Activated naive CD4-positive, alpha-beta T cell treated with anti-CD3 and anti-CD28 coated beads for 36 hours (primary cell): ENCODE results near the gene NOX4. TPM values are rescaled to one million over a fixed set of nuclear protein-coding genes. Genes with fewer than 3 reads are reported as not detected.
"Not testable (repeated sequence)": the region's sequence is repeated elsewhere in the genome, so short reads cannot be mapped to it uniquely, and the experiment has no call there.

Experiments
- CTCF ChIA-PET: fragments of 350-600 bp; sonication (Branson Sonifier 250); formaldehyde crosslinking; loops from one replicate; lab custom pipeline; 2021; ENCODE audit warnings: antibody characterized with exemption; lab: Charles Lee
- DNase-seq: peaks from one replicate; pipeline ENCODE4 v3.0.0-alpha.2; 2020
- H3K27ac Mint-ChIP-seq: one replicate; pipeline ENCODE4 v1.8.0; 2021; ENCODE audit warnings: mild to moderate bottlenecking, mixed read lengths
- H3K27me3 Mint-ChIP-seq: one replicate; pipeline ENCODE4 v1.8.0; 2021; ENCODE audit warnings: low read depth, mixed read lengths
- H3K36me3 Mint-ChIP-seq: one replicate; pipeline ENCODE4 v1.8.0; 2021; ENCODE audit warnings: low read depth, mixed read lengths
- H3K4me1 Mint-ChIP-seq: one replicate; pipeline ENCODE4 v1.8.0; 2021; ENCODE audit warnings: low read depth, mixed read lengths
- H3K4me3 Mint-ChIP-seq: one replicate; pipeline ENCODE4 v1.8.0; 2021; ENCODE audit warnings: mild to moderate bottlenecking, moderate library complexity, mixed read lengths
- H3K9me3 Mint-ChIP-seq: one replicate; pipeline ENCODE4 v1.8.0; 2021; ENCODE audit warnings: mixed read lengths
- intact Hi-C: fragments of 100-400 bp; cut with micrococcal nuclease; formaldehyde crosslinking; loops from one replicate; pipeline ENCODE4 v1.15.1; 2023
- total RNA-seq, 2 experiments: library from RNA; stranded (reverse); gene quantifications; one replicate each; pipeline ENCODE4 v1.2.3, GENCODE V29; 2021

NOX4 gene
- total RNA-seq, 2 experiments from 2014 or later: not detected

GRCh38 chr11:89321401-89321800 is 169.8 kb downstream of the NOX4 start:
- H3K36me3 Mint-ChIP-seq: no peaks in the 10 kb centered on the region
- H3K27me3 Mint-ChIP-seq: no peaks in the 10 kb centered on the region
- intact Hi-C loops: no loop called here
- H3K4me1 Mint-ChIP-seq: no peaks in the 10 kb centered on the region
- peaks cover 2% of the 10 kb centered on the region for H3K9me3 Mint-ChIP-seq
- no peak overlapping the region for H3K4me3 Mint-ChIP-seq
- no peak for DNase-seq
- CTCF ChIA-PET: no interaction called here
- H3K27ac Mint-ChIP-seq: no peak overlapping the region

- H3K27ac Mint-ChIP-seq, H3K4me1 Mint-ChIP-seq, DNase-seq, H3K36me3 Mint-ChIP-seq, H3K27me3 Mint-ChIP-seq, intact Hi-C loops, CTCF ChIA-PET, H3K4me3 Mint-ChIP-seq, H3K9me3 Mint-ChIP-seq: not testable (repeated sequence)
Observed at GRCh38 chr11:89310607-89311006, 180.6 kb downstream of the NOX4 start.

- H3K4me3 Mint-ChIP-seq, DNase-seq, H3K9me3 Mint-ChIP-seq, H3K4me1 Mint-ChIP-seq, H3K27ac Mint-ChIP-seq, H3K27me3 Mint-ChIP-seq, H3K36me3 Mint-ChIP-seq, CTCF ChIA-PET, intact Hi-C loops: not testable (repeated sequence)
Observed at GRCh38 chr11:89309321-89309985, 181.7 kb downstream of the NOX4 start.

- H3K27me3 Mint-ChIP-seq, DNase-seq, H3K36me3 Mint-ChIP-seq, H3K4me3 Mint-ChIP-seq, H3K27ac Mint-ChIP-seq, intact Hi-C loops, CTCF ChIA-PET, H3K4me1 Mint-ChIP-seq, H3K9me3 Mint-ChIP-seq: not testable (repeated sequence)
Observed at GRCh38 chr11:89308272-89308671, 182.9 kb downstream of the NOX4 start.

GRCh38 chr11:89303029-89303428 is 188.1 kb downstream of the NOX4 start:
- H3K4me1 Mint-ChIP-seq, H3K9me3 Mint-ChIP-seq, intact Hi-C loops, CTCF ChIA-PET, H3K36me3 Mint-ChIP-seq, H3K27ac Mint-ChIP-seq, H3K27me3 Mint-ChIP-seq, H3K4me3 Mint-ChIP-seq, DNase-seq: not testable (repeated sequence)

- H3K36me3 Mint-ChIP-seq, H3K4me1 Mint-ChIP-seq, H3K4me3 Mint-ChIP-seq, DNase-seq, intact Hi-C loops, CTCF ChIA-PET, H3K27me3 Mint-ChIP-seq, H3K9me3 Mint-ChIP-seq, H3K27ac Mint-ChIP-seq: not testable (repeated sequence)
Observed at GRCh38 chr11:89295023-89295422, 196.2 kb downstream of the NOX4 start.

GRCh38 chr11:89293965-89294679 is 197.1 kb downstream of the NOX4 start:
- Mint-ChIP-seq H3K27me3 (peaks cover 5% of the 10 kb centered on the region), H3K9me3 (no peaks in the 10 kb centered on the region)

GRCh38 chr11:89288004-89288403 is 203.2 kb downstream of the NOX4 start:
- DNase-seq, H3K27me3 Mint-ChIP-seq, CTCF ChIA-PET, H3K27ac Mint-ChIP-seq, H3K36me3 Mint-ChIP-seq, intact Hi-C loops, H3K9me3 Mint-ChIP-seq, H3K4me3 Mint-ChIP-seq: not testable (repeated sequence)
- peaks cover 21% of the 10 kb centered on the region for H3K4me1 Mint-ChIP-seq

More at GRCh38 chr11:89293965-89294679, 197.1 kb downstream of the NOX4 start:
- H3K4me3 Mint-ChIP-seq: no peak overlapping the region
- no peak overlapping the region for H3K27ac Mint-ChIP-seq
- H3K4me1 Mint-ChIP-seq: no peaks in the 10 kb centered on the region
- no peak for DNase-seq
- intact Hi-C loops: no loop called here
- no peaks in the 10 kb centered on the region for H3K36me3 Mint-ChIP-seq
- CTCF ChIA-PET: no interaction called here

- H3K9me3 Mint-ChIP-seq, intact Hi-C loops, H3K4me3 Mint-ChIP-seq, CTCF ChIA-PET, DNase-seq, H3K36me3 Mint-ChIP-seq, H3K27ac Mint-ChIP-seq, H3K27me3 Mint-ChIP-seq: not testable (repeated sequence)
- H3K4me1 Mint-ChIP-seq: peaks cover 21% of the 10 kb centered on the region
Observed at GRCh38 chr11:89286601-89287000, 204.6 kb downstream of the NOX4 start.

- H3K36me3 Mint-ChIP-seq, H3K4me3 Mint-ChIP-seq, H3K4me1 Mint-ChIP-seq, intact Hi-C loops, H3K9me3 Mint-ChIP-seq, H3K27ac Mint-ChIP-seq, H3K27me3 Mint-ChIP-seq, CTCF ChIA-PET, DNase-seq: not testable (repeated sequence)
Observed at GRCh38 chr11:89281032-89281677, 210.0 kb downstream of the NOX4 start.

GRCh38 chr11:89279176-89279575 is 212.0 kb downstream of the NOX4 start:
- Mint-ChIP-seq H3K4me3 (no peak overlapping the region), H3K27ac (no peak overlapping the region), H3K4me1 (peaks cover 10% of the 10 kb centered on the region), H3K9me3 (no peaks in the 10 kb centered on the region), H3K27me3 (peaks cover 2% of the 10 kb centered on the region), H3K36me3 (no peaks in the 10 kb centered on the region)
- DNase-seq: no peak
- intact Hi-C loops: no loop called here
- CTCF ChIA-PET: no interaction called here

GRCh38 chr11:89275966-89276365 is 215.2 kb downstream of the NOX4 start:
- peaks cover 14% of the 10 kb centered on the region for H3K4me1 Mint-ChIP-seq
- H3K36me3 Mint-ChIP-seq: no peaks in the 10 kb centered on the region
- DNase-seq: no peak
- H3K4me3 Mint-ChIP-seq: no peak overlapping the region
- H3K27ac Mint-ChIP-seq: no peak overlapping the region
- CTCF ChIA-PET: no interaction called here
- intact Hi-C loops: no loop called here
- H3K27me3 Mint-ChIP-seq: no peaks in the 10 kb centered on the region
- no peaks in the 10 kb centered on the region for H3K9me3 Mint-ChIP-seq
